GM21367 (cell line): ENCODE measurements around the gene ANGPTL3.

Experiments used
- ATAC-seq: cut with Tn5 transposase; IDR thresholded peaks from one replicate; pipeline ENCODE4 v1.9.1; 2021; ENCODE audit not compliant: unreplicated experiment

Gene ANGPTL3

DNA sequence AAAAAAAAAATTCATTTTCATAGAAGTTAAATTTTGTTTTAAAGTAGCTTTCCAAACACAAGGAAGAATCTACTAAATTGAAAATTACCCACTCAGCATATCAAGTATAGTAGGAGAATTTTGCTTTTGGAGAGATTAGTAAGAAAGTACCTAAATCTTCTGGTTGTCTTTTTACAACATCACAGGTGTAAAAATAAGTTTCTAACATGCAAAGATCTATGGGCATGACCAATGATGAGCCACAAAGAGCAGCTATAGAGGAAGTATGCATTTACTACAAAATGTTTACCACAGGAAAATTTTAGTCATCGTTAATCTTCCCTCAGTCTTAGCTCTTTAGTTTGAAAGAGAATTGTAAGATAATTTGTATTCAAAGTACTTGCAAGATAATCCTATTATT is 28.1 kb downstream of the ANGPTL3 start:
- ATAC-seq: no peak

DNA sequence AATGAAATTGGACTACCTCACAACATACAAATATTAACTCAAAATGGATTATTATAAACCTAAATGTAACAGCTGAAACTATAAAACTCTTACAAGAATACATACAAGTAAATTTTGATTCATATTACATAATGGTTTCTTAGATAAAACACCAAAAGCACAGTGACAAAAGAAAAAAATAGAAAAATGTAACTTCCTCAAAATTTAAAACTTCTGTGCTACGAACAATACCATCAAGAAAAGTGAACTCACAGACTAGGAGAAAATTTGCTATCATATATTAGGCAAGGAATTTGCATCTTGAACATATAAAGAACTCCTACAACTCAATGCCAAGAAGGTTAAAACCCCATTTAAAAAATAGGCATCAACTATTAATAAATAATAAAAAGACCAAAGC is 31.2 kb downstream of the ANGPTL3 start:
- ATAC-seq: no peak

DNA sequence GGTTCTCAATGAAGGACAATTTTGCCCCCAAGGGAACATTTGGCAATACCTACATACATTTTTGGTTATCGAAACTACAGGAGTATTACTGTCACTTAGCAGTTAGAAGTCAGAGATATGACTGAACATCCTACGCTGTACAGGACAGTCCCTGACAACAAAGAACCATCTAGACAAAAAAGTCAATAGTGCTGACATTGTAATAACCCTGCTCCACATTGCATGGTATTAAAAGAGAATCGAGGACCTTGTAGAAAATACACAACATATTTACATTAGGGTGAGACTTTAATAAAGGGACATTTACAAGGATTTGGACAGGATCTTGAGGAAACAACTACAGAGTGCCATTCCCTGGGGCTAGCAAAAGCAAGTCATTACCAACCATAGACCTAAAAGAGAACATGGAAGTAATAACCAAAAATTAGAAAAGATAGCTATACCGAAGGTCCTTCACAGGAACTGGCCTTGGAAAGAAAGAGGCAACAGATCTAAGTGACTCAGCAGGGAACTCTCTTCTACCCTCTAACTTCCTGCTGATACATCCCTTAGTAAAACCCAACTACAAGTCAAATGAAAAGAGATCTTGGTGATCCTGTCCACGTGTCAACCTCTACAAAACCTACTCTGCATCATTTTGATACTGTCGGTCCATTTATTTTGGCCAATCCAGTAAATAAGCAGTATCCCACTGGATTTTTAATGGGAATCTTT is 40.2 kb downstream of the ANGPTL3 start:
- no peak for ATAC-seq

DNA sequence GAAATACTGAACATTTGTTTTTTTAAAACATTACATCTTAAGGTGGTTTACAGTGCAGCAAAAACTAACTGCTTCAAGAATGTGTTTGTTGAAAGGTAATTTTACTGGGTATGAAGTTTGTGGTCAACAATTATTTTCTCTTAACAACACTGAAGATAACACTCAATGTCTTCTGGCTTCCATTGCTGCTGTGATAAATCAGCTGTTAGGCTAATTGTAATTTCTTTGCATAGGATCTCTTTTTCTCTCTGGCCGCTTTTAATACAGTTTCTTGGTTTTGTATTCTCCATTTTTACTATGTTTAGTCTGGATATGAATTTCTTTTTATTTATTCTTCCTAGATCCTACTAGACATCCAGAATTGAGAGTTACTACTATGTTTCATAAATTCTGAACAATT is 46.0 kb downstream of the ANGPTL3 start:
- ATAC-seq: no peak

DNA sequence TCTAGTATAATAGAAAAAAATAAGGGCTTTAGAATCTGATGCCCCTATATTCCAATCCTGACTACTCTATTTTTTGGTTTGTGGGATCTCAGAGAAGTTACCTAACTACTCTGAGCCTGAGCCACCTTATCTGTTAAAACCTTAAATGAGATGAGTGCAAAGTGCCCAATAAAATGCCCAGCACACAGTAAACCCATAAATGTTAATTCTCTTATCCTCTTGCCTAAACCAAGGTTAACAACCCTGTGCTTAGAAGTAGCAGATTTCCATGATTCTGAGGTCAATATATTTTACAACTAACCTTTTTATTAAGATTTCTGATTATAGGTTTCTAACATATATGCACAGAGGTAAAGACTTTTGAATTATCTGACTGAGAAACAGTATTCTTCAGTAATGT is 55.1 kb downstream of the ANGPTL3 start:
- no peak for ATAC-seq

DNA sequence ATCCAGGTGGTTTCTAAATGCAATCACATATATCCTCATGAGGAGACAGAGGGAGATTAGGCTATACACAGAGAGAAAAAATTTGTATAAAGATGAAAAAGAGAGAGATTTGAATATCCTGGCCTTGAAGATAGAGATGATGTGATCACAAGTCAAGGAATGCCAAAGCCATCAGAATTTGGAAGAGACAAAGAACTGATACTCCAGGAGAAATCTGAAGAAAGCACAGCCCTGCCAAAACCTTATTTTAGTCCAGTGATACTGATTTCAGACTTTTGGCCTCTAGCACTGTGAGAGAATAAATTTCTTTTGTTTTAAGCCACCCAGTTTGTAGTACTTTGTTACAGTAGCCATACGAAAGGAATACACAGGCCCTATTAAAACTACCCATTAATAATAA is 57.4 kb downstream of the ANGPTL3 start:
- ATAC-seq: no peak
